ENCODE results near the gene PAK2. TPM values are rescaled to one million over a fixed set of nuclear protein-coding genes. Genes with fewer than 3 reads are reported as not detected.

PAK2 gene
- polyA plus RNA-seq, 1 of the 3 experiments (the other 2 are of a cell fraction) = 27.9 TPM

DNA sequence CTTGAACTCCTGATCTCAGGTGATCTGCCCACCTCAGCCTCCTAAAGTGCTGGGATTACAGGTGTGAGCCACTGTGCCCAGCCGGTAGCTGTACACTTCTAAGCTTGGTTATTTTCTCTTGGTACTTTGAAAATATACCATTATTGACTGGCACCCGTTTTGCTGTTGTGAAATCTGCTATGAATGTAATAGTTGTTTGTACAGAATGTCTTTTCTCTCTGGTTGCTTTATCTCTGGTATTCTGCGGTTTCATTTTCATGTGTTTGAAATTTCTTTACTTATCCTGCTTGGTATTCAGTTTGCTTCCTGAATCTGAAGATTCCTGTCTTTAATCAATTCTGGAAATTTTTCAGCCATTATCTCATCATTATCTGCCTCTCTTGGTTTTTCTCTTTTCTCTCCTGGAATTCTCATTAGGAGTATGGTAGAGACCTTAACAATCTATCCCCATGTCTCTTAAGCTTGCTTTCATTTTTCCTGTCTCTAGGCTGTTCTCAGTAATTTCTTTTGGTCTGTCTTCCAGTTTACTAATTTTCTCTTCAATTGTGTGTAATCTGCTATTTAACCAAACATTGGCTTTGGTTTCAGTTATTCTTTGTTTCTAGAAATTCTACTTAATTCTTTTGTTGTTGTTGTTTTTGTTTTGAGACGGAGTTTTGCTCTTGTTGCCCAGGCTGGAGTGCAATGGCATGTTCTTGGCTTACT lies 2.8 kb upstream of the PAK2 start:
- peaks cover 8% of the 10 kb centered on the region for H4K20me1 ChIP-seq (ENCODE audit: insufficient read depth)
- H3K4me2 ChIP-seq = no peak overlapping the region
- no peaks in the 10 kb centered on the region for H3K27me3 ChIP-seq (ENCODE audit: insufficient read depth)
- peaks cover 14% of the 10 kb centered on the region for H3F3A ChIP-seq (replicated peaks; ENCODE audit: insufficient read depth)
- 94% methylated on average over 4 of the region's 4 CpGs for WGBS (ENCODE audit: low lambda C conversion rate)
- no peak overlapping the region for H3K4me3 ChIP-seq (ENCODE audit: low read depth in 2 of 2, low read length in 1 of 2)
- no peaks in the 10 kb centered on the region for H3K9me2 ChIP-seq
- peaks cover 0 to 2% of the 10 kb centered on the region in 2 experiments; a peak in 1 of 4 replicates for H3K4me1 ChIP-seq (ENCODE audit: control insufficient read depth in 1 of 2, insufficient read depth in 2 of 2, low read depth in 1 of 2, low read length in 1 of 2)
- DNase-seq = no peak
- ChIA-PET CTCF (no interaction called here), POLR2A (no interaction called here)
- no peak overlapping the region for H2AFZ ChIP-seq (ENCODE audit: low read depth)
- no peak overlapping the region for H3K9ac ChIP-seq
- TF ChIP-seq TAF1 (IDR thresholded peaks at IDR 0.05; ENCODE audit: borderline replicate concordance, low read depth, low read length) = no peak
- TF ChIP-seq, protein P1, sequence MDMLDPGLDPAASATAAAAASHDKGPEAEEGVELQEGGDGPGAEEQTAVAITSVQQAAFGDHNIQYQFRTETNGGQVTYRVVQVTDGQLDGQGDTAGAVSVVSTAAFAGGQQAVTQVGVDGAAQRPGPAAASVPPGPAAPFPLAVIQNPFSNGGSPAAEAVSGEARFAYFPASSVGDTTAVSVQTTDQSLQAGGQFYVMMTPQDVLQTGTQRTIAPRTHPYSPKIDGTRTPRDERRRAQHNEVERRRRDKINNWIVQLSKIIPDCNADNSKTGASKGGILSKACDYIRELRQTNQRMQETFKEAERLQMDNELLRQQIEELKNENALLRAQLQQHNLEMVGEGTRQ (IDR thresholded peaks at IDR 0.05; ENCODE audit: borderline replicate concordance, low read depth, low read length) = no peak
- TF ChIP-seq, protein P2, sequence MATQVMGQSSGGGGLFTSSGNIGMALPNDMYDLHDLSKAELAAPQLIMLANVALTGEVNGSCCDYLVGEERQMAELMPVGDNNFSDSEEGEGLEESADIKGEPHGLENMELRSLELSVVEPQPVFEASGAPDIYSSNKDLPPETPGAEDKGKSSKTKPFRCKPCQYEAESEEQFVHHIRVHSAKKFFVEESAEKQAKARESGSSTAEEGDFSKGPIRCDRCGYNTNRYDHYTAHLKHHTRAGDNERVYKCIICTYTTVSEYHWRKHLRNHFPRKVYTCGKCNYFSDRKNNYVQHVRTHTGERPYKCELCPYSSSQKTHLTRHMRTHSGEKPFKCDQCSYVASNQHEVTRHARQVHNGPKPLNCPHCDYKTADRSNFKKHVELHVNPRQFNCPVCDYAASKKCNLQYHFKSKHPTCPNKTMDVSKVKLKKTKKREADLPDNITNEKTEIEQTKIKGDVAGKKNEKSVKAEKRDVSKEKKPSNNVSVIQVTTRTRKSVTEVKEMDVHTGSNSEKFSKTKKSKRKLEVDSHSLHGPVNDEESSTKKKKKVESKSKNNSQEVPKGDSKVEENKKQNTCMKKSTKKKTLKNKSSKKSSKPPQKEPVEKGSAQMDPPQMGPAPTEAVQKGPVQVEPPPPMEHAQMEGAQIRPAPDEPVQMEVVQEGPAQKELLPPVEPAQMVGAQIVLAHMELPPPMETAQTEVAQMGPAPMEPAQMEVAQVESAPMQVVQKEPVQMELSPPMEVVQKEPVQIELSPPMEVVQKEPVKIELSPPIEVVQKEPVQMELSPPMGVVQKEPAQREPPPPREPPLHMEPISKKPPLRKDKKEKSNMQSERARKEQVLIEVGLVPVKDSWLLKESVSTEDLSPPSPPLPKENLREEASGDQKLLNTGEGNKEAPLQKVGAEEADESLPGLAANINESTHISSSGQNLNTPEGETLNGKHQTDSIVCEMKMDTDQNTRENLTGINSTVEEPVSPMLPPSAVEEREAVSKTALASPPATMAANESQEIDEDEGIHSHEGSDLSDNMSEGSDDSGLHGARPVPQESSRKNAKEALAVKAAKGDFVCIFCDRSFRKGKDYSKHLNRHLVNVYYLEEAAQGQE (IDR thresholded peaks at IDR 0.05; ENCODE audit: low read depth, low read length) = no peak
- TF ChIP-seq, protein P3, sequence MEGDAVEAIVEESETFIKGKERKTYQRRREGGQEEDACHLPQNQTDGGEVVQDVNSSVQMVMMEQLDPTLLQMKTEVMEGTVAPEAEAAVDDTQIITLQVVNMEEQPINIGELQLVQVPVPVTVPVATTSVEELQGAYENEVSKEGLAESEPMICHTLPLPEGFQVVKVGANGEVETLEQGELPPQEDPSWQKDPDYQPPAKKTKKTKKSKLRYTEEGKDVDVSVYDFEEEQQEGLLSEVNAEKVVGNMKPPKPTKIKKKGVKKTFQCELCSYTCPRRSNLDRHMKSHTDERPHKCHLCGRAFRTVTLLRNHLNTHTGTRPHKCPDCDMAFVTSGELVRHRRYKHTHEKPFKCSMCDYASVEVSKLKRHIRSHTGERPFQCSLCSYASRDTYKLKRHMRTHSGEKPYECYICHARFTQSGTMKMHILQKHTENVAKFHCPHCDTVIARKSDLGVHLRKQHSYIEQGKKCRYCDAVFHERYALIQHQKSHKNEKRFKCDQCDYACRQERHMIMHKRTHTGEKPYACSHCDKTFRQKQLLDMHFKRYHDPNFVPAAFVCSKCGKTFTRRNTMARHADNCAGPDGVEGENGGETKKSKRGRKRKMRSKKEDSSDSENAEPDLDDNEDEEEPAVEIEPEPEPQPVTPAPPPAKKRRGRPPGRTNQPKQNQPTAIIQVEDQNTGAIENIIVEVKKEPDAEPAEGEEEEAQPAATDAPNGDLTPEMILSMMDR (IDR thresholded peaks at IDR 0.05) = no peak
- no peak for TF ChIP-seq CHD2 (IDR thresholded peaks at IDR 0.05; ENCODE audit: low read length, partially characterized antibody)
- TF ChIP-seq MXI1 (IDR thresholded peaks at IDR 0.05; ENCODE audit: low read depth, low read length) = no peak
- H3K79me2 ChIP-seq (ENCODE audit: insufficient read depth) = peaks cover 20% of the 10 kb centered on the region
- no peak overlapping the region for H3K27ac ChIP-seq (ENCODE audit: low read depth in 2 of 2, low read length in 1 of 2)
- H3K9me3 ChIP-seq = peaks cover 5% of the 10 kb centered on the region; the same call in 1 of the 2 replicates
- H3K36me3 ChIP-seq (replicated peaks in 1 of 2; ENCODE audit: control insufficient read depth in 1 of 2, insufficient read depth in 2 of 2, low read length in 1 of 2) = peaks cover 0 to 18% of the 10 kb centered on the region in 2 experiments

DNA sequence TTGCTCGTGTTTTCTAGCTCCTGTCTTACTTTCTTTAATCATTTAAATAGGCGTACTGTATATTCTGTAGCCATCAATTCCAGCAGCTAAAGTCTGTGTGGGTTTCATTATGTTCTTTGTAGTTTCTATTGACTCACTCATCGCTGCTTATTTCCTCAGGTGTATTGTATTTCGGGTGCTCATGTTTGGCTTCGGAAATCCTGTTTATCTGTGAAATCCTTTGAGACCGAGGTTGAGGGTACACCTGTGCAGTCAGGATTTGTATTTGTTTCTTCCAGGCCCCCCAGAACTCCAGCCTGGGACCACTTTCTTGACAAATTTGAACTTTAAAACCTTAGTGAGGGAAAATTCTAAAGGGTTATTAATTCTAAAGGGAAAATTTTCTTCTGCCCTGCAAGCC lies 2.0 kb upstream of the PAK2 start:
- WGBS (ENCODE audit: low lambda C conversion rate) = 81% methylated on average over 6 of the region's 6 CpGs
- H3K9ac ChIP-seq = no peak overlapping the region
- H3K36me3 ChIP-seq (replicated peaks in 1 of 2; ENCODE audit: control insufficient read depth in 1 of 2, insufficient read depth in 2 of 2, low read length in 1 of 2) = peaks cover 0 to 18% of the 10 kb centered on the region in 2 experiments
- no peaks in the 10 kb centered on the region for H3K9me2 ChIP-seq
- POLR2A ChIA-PET = no interaction called here
- H4K20me1 ChIP-seq (ENCODE audit: insufficient read depth) = peaks cover 14% of the 10 kb centered on the region
- no peak overlapping the region for H2AFZ ChIP-seq (ENCODE audit: low read depth)
- H3F3A ChIP-seq (replicated peaks; ENCODE audit: insufficient read depth) = peaks cover 14% of the 10 kb centered on the region
- CTCF ChIA-PET = no interaction called here
- peaks cover 0 to 2% of the 10 kb centered on the region in 2 experiments; a peak in 2 of 4 replicates for H3K4me1 ChIP-seq (ENCODE audit: control insufficient read depth in 1 of 2, insufficient read depth in 2 of 2, low read depth in 1 of 2, low read length in 1 of 2)
- H3K27me3 ChIP-seq (ENCODE audit: insufficient read depth) = no peaks in the 10 kb centered on the region
- no peak overlapping the region for H3K27ac ChIP-seq (ENCODE audit: low read depth in 2 of 2, low read length in 1 of 2)
- H3K79me2 ChIP-seq (ENCODE audit: insufficient read depth) = peaks cover 29% of the 10 kb centered on the region
- peaks cover 5% of the 10 kb centered on the region; the same call in 1 of the 2 replicates for H3K9me3 ChIP-seq
- no peak for DNase-seq
- H3K4me3 ChIP-seq (ENCODE audit: low read depth in 2 of 2, low read length in 1 of 2) = no peak overlapping the region
- no peak overlapping the region for H3K4me2 ChIP-seq
- TF ChIP-seq, protein P4, sequence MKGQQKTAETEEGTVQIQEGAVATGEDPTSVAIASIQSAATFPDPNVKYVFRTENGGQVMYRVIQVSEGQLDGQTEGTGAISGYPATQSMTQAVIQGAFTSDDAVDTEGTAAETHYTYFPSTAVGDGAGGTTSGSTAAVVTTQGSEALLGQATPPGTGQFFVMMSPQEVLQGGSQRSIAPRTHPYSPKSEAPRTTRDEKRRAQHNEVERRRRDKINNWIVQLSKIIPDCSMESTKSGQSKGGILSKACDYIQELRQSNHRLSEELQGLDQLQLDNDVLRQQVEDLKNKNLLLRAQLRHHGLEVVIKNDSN (IDR thresholded peaks at IDR 0.05; ENCODE audit: borderline replicate concordance, low read depth) = no peak
- TF ChIP-seq MXI1 (IDR thresholded peaks at IDR 0.05; ENCODE audit: low read depth, low read length) = no peak
- no peak for TF ChIP-seq FOXJ3 (CRISPR knock-in tag; IDR thresholded peaks at IDR 0.05)
- TF ChIP-seq, protein P5, sequence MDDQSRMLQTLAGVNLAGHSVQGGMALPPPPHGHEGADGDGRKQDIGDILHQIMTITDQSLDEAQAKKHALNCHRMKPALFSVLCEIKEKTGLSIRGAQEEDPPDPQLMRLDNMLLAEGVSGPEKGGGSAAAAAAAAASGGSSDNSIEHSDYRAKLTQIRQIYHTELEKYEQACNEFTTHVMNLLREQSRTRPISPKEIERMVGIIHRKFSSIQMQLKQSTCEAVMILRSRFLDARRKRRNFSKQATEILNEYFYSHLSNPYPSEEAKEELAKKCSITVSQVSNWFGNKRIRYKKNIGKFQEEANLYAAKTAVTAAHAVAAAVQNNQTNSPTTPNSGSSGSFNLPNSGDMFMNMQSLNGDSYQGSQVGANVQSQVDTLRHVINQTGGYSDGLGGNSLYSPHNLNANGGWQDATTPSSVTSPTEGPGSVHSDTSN (IDR thresholded peaks at IDR 0.05) = no peak
- TF ChIP-seq SMC3 (IDR thresholded peaks at IDR 0.05; ENCODE audit: low read depth, low read length) = no peak
- no peak for TF ChIP-seq GABPA (IDR thresholded peaks at IDR 0.05; ENCODE audit: low read depth)
- TF ChIP-seq RCOR1 (IDR thresholded peaks at IDR 0.05; ENCODE audit: low read length) = no peak
- no peak for TF ChIP-seq EP300 (IDR thresholded peaks at IDR 0.05; ENCODE audit: borderline replicate concordance in 1 of 2, low read depth in 1 of 2, low read length in 1 of 2)
- TF ChIP-seq POLR2AphosphoS5 (IDR thresholded peaks at IDR 0.05; ENCODE audit: low read depth, low read length) = no peak
- TF ChIP-seq RFX5 (IDR thresholded peaks at IDR 0.05; ENCODE audit: low read length) = no peak
- no peak for TF ChIP-seq SIN3A (IDR thresholded peaks at IDR 0.05; ENCODE audit: borderline replicate concordance, low read depth, low read length)
- no peak for TF ChIP-seq RXRA (IDR thresholded peaks at IDR 0.05; ENCODE audit: borderline replicate concordance, low read depth)
- TF ChIP-seq TEAD4 (IDR thresholded peaks at IDR 0.05; ENCODE audit: borderline replicate concordance, insufficient read depth) = no peak
- no peak for TF ChIP-seq JUND (IDR thresholded peaks at IDR 0.05)
